GM12865 (cell line): Measurements from ENCODE around the gene ALDH3B1.

Experiments
- DNase-seq: peaks from one replicate; pipeline ENCODE4 v3.0.0; 2010; ENCODE audit warnings: low read depth
- H3K4me3 ChIP-seq: 2 replicates; pipeline ENCODE4 v1.5.1; 2011; ENCODE audit warnings: mild to moderate bottlenecking, low read depth, low read length, control low read depth
- TF ChIP-seq, protein P1 (sequence below): IDR thresholded peaks from 2 replicates; pipeline ENCODE4 v1.5.1; 2011; ENCODE audit warnings: low read length, control low read depth, low read depth, inconsistent platforms; ENCODE audit not compliant: insufficient read depth; ENCODE audit errors: missing control alignments

Gene ALDH3B1

GRCh38 chr11:68012044-68012842, 2.1 kb downstream of the ALDH3B1 start:
- no peak overlapping the region for H3K4me3 ChIP-seq
- TF ChIP-seq, protein P1, sequence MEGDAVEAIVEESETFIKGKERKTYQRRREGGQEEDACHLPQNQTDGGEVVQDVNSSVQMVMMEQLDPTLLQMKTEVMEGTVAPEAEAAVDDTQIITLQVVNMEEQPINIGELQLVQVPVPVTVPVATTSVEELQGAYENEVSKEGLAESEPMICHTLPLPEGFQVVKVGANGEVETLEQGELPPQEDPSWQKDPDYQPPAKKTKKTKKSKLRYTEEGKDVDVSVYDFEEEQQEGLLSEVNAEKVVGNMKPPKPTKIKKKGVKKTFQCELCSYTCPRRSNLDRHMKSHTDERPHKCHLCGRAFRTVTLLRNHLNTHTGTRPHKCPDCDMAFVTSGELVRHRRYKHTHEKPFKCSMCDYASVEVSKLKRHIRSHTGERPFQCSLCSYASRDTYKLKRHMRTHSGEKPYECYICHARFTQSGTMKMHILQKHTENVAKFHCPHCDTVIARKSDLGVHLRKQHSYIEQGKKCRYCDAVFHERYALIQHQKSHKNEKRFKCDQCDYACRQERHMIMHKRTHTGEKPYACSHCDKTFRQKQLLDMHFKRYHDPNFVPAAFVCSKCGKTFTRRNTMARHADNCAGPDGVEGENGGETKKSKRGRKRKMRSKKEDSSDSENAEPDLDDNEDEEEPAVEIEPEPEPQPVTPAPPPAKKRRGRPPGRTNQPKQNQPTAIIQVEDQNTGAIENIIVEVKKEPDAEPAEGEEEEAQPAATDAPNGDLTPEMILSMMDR: no peak

GRCh38 chr11:68012843-68013610, 2.9 kb downstream of the ALDH3B1 start:
- TF ChIP-seq, protein P1: no peak
- DNase-seq: no peak
- no peak overlapping the region for H3K4me3 ChIP-seq

More at GRCh38 chr11:68012044-68012842, 2.1 kb downstream of the ALDH3B1 start:
- no peak for DNase-seq

DNA sequence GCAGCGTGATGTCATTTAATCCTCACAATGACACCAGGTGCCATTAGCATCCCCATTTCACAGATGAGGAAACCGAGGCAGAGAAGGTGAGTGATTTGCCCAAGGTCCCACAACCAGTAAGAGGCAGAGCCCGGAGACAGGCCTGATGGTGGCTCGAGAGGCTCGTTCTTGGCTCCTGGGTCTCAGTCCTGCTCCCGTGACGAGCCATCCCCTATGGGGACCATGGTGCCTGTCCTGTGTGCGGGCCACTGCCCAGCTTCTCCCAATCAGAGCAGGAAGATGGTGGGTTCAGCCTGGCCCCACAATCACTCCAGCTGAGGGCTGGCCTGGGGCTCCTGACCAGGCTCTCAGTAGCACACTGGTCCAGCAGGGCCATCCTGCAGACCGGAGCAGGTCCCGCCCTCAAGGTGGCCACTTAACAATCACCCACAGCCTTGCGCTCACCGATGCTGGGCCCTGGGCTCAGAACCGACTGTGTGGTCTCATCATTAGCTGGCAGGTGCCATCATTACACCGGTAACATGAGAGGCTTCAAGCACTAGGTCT, 3.6 kb downstream of the ALDH3B1 start:
- no peak for DNase-seq
- TF ChIP-seq, protein P1: no peak
- H3K4me3 ChIP-seq: no peak overlapping the region

GRCh38 chr11:68014157-68014946, 4.2 kb downstream of the ALDH3B1 start:
- TF ChIP-seq, protein P1: no peak
- DNase-seq: no peak
- no peak overlapping the region for H3K4me3 ChIP-seq

GRCh38 chr11:68014947-68015447, 4.9 kb downstream of the ALDH3B1 start:
- no peak overlapping the region for H3K4me3 ChIP-seq
- DNase-seq: no peak
- TF ChIP-seq, protein P1: no peak

GRCh38 chr11:68015467-68015866, 5.3 kb downstream of the ALDH3B1 start:
- DNase-seq: no peak
- no peak overlapping the region for H3K4me3 ChIP-seq
- TF ChIP-seq, protein P1: no peak
